ENCODE results near the gene CADM2. TPM values are rescaled to one million over a fixed set of nuclear protein-coding genes. Genes with fewer than 3 reads are reported as not detected.

The CADM2 gene
- total and polyA plus RNA-seq, 2 experiments from 2014 or later, result 13.3 to 47.5 TPM

GRCh38 chr3:85148036-85148435 lies 189.2 kb downstream of the CADM2 start (continued):
- no peak for TF ChIP-seq CTCF (conservative IDR thresholded peaks at IDR 0.05; ENCODE audit: low read depth in 2 of 2)
- TF ChIP-seq REST (IDR thresholded peaks at IDR 0.05; ENCODE audit: unreplicated experiment), result no peak

GRCh38 chr3:85151555-85151954 lies 192.8 kb downstream of the CADM2 start:
- Mint-ChIP-seq H3K9me3 (peaks cover 32% of the 10 kb centered on the region), H3K36me3 (ENCODE audit: low read depth) (peaks cover 32% of the 10 kb centered on the region), H3K27ac (no peak overlapping the region), H3K4me1 (no peaks in the 10 kb centered on the region), H3K4me3 (no peak overlapping the region), H3K27me3 (ENCODE audit: insufficient read depth, low read depth, poor library complexity) (no peaks in the 10 kb centered on the region)
- DNase-seq (ENCODE audit: low spot score) (no peak), ATAC-seq (no peak)
- Histone ChIP-seq H3F3A (replicated peaks; ENCODE audit: low read depth) (no peaks in the 10 kb centered on the region), H3K36me3 (ENCODE audit: insufficient read depth) (no peaks in the 10 kb centered on the region; the same call in 1 of the 2 replicates), H3K27me3 (ENCODE audit: insufficient read depth) (no peaks in the 10 kb centered on the region), H3K4me2 (no peak overlapping the region), H3K79me2 (replicated peaks; ENCODE audit: insufficient read depth) (no peaks in the 10 kb centered on the region), H3K4me1 (ENCODE audit: insufficient read depth) (no peaks in the 10 kb centered on the region), H2AFZ (no peak overlapping the region), H3K9me2 (ENCODE audit: insufficient read depth) (no peaks in the 10 kb centered on the region), H3K27ac (ENCODE audit: low read depth) (no peak overlapping the region), H4K20me1 (replicated peaks; ENCODE audit: insufficient read depth) (no peaks in the 10 kb centered on the region), H3K4me3 (no peak overlapping the region)
- TF ChIP-seq EZH2 (IDR thresholded peaks at IDR 0.05; ENCODE audit: low read depth, unreplicated experiment) (no peak), NANOG (IDR thresholded peaks at IDR 0.05; ENCODE audit: borderline replicate concordance) (no peak), JUNB (IDR thresholded peaks at IDR 0.05; ENCODE audit: unreplicated experiment) (no peak), EZH2phosphoT487 (IDR thresholded peaks at IDR 0.05; ENCODE audit: unreplicated experiment) (no peak), ETS1 (IDR thresholded peaks at IDR 0.05) (no peak), POLR2AphosphoS5 (IDR thresholded peaks at IDR 0.05; ENCODE audit: low read depth) (no peak), CTCF (conservative IDR thresholded peaks at IDR 0.05; ENCODE audit: low read depth in 2 of 2) (no peak), STAT1 (IDR thresholded peaks at IDR 0.05; ENCODE audit: unreplicated experiment) (no peak), REST (IDR thresholded peaks at IDR 0.05; ENCODE audit: unreplicated experiment) (no peak)
